Stimulated activated CD4-positive, alpha-beta T cell treated with anti-CD3 and anti-CD28 coated beads, TNF-alpha, amount 100 ng/mL, for 48 hours (primary cell): Measurements from ENCODE around the gene SCML1.
"Not testable (repeated sequence)": the region's sequence is repeated elsewhere in the genome, so short reads cannot be mapped to it uniquely, and the experiment has no call there.

Source experiments
- DNase-seq, 3 donors: peaks; one replicate each; pipeline ENCODE4 v3.0.0-alpha.2; 2020; ENCODE audit warnings: low read depth in 3 of 3

SCML1 gene

DNA sequence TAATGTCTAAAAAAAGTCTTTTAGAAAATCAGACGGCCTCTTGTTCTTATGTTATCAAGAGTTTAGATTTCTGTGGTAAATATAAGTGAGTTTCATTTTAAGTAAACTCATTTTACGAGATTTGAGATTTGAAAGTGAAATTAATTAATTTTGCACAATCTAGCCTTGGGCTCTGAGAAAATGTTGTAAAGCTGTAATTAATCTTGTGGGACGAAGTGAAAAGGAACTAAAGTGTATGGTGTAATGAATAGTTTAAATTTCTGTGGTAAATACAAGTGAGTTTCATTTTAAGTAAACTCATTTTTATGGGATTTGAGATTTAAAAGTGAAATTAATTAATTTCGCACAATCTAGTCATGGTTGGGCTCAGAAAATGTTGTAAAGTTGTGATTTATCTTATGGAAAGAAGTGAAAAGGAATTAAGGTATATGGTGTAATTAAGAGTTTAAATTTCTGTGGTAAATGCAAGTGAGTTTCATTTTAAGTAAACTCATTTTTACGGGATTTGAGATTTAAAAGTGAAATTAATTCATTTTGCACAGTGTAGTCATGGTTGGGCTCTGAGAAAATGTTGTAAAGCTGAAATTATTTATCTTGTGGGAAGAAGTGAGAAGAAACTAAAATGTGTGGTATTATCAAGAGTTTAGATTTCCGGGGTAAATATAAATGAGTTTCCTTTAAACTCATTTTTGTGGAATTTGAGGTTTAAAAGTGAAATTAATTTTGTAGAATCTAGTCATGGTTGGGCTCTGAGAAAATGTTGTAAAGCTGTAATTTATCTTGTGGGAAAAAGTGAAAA is 1.6 kb downstream of the SCML1 start:
- no peak for DNase-seq

DNA sequence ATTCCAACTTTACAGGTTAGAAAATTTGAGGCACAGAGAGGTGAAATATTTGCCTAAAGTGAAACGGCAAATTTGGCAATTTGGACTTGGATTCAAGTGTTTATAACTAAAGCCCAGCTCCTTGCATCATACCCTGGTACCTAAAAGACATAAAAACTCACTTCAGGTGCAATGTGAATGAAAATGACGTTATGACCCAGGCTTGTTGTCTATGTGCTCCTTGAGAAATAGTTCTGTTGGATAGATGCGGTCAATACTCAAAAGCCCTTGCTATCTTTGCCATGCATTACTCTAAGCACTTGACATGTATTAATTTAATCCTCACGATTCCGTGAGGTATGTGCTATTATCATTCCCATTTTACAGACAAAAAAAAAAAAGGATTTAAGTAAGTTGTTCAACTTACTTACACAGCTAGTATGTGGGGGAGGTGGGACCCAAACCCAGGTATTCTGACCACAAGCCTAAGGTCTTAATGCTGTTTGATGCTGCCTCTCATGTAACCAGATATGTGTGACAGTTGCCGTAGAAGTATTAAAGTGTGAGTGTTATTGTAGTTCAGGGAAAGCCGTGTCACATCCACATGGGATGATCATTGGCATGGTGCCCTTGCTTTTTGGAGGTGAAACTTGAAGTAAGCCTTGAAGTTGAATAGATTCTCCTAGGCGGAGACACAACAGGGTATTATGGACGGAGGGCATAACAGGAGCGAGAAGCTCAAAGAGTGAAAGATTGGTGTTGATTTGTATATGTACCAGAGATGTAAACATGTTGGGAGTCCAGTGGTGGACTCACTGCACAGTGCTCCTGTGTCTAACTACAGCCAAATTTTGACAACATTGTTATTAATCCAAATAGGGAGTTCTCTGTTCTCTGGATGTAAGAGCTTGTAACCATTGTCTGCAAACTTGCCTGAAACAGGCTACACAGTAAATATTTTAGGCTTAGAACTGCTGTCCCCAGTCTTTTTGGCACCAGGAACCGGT is 3.1 kb downstream of the SCML1 start:
- no peak for DNase-seq

DNA sequence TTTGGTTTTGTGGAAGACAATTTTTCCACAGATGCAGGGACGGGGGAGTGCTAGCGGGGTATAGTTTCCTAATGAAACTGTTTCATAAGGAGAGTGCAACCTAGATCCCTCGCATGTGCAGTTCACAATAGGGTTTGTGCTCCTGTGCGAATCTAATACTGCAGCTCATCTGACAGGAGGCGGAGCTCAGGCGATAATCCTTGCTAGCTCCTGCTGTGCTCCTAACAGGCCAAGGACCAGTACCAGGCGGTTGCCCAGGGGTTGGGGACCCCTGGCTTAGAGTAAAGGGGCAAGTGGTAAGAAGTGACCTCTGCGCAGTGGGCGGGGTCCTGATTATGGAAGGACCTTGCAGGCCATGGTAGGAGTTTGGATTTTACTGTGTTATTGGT is 3.8 kb downstream of the SCML1 start:
- DNase-seq, result no peak

DNA sequence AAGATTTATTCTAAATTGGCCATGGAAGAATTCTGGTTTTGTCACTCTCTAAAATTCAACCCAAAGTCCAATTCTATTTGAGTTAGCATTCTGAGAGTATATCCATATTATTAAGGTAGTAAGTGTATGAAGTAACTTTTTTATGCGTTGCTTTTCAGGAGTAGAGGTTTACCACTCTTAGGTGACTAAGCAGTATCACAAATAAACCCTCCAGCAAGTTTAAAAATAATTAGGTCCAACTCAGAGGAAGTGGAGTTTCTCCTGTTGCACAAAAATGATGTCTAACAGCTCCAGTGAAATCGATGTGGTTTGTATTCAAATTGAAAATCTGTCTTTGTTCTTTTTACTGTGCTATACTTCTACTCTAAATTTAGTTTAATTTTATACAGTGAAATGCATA is 6.6 kb downstream of the SCML1 start:
- DNase-seq, result no peak

DNA sequence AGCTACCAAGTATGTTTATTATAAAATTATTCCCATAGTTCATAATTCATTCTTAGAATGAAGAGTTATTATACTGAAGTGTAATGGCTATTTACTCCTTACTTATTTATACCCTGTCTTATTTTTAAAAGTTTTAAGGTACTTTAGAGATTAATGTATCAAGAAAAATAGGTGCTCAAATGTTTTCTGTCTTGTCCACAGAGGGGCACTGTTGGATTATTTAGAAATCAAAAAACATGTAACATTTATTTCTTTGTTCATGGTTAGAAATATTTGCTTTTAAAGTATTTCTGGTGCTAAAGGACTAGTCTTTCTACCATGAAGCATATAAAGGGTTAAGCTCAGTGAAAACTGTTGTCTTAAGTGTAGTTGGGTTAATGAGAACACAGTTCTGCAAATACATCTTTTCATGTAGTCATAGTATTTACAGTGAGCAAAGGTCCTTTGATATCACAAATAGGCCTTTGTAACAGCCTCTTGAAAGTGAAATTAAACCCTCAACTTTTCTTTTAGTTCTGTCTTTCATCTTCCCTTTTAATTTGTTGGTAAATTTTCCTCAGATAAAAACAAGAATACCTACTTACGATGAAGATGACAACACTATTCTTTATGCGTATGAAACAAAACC is 7.7 kb downstream of the SCML1 start:
- DNase-seq, result no peak

DNA sequence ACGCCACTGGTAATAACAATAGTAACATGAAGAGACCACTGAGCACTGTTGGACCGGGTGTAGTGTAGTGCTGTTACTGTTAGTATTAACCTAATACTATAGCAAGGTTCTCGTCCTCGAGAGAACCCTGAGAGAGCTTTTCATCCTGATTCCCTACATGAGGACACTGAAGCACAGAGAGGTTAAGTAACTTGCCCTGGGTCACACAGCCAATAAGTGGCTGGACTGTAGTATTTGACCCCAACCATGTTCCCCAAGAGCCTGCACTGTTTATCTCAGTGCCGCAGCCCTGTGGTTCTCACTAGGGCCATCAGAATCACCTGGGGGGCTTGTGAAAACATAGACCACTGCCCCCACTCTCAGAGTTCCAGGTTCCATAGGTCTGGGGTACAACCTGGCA is 10.4 kb downstream of the SCML1 start:
- DNase-seq, result no peak

DNA sequence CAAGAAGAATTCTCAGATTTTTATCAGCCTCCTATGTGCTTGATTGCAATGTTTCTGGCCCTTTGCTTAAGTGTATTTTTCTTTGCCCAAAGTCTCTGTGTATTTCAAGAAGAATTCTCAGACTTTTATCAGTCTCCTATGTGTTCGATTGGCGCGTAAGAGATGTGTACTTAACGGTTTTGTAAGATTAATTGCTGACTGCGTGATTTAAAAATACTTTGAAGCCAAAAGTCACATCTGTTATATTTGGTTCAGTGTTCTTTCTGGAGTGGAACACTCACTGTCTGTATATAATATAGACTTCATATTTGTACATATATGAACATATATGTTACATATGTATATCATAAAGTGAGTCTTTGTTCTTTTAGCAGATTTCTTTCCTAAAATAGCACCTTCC is 11.4 kb downstream of the SCML1 start:
- DNase-seq, result no peak

DNA sequence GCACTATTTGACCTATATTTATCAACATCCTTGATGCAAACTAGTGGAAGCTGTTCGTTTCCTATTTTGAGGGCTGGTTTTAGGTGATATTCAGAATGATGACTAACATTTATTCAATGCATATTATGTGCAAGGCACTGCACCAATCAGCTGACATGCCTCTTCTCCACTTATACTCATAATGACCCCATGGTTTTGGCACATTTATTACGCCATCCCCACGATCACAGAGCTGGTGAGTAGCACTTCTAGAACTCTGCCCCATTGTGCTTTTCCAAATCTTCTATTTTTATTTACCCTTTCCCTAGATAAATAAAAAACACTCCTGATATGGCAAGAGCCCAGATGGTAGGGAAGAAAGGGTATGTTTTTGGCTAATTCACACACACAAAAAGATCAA is 13.1 kb downstream of the SCML1 start:
- DNase-seq, result no peak

DNA sequence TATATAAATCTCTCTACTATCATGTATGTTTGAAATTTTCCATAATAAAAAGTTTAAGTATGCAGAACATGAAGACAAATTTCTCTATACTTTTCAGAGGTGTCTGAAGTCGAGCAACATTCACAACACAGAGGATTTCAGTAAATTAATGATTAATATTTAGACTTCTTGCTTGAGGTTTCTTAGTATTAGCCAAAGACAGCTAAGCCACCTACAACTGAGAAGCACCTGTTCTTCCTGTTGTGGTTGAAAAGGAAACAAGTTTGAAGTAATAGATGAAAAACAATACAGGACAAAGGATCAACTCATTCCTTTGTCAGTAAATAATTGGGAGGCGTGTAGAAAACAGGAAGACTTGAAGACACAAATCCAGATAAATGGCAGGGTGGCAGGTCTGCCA is 21.1 kb downstream of the SCML1 start:
- no peak for DNase-seq

DNA sequence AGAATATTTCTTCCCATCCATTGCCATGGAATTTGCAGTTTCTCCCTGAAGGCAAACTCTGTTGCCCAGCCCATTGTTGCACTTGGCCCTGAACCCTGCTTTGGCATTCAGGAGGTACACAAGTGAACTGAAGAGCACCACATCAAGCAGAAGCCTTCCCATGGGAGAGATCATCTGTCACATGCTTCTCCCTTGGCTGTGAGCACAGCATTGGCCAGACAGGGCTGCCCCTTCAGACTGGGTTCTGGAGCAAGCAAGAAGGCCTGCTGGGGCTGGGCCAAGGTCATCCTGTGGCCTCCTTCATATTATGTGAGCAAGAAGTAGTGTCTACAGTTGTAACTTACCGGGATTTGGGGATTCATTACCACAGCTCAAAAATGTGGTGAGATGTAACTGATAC is 22.7 kb downstream of the SCML1 start:
- no peak for DNase-seq

DNA sequence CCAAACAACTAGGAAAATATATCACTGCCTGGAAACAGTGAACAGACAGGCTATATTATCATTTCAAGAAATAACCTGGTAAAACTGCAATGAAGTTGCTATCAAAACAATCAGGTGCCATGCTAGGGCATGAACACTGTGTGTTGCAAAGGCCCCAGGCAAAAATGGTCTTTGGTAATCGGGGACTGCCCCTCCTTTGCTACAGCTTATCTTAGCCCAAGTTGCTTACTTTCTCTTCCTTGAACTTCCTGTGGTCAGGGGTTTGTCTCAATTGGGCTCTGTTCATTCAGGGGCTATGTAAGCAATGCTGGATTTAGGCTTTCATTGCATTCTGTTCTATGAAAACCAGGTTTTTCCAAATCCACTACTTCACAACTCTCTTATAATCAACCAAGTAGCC is 30.4 kb downstream of the SCML1 start:
- DNase-seq, result no peak

DNA sequence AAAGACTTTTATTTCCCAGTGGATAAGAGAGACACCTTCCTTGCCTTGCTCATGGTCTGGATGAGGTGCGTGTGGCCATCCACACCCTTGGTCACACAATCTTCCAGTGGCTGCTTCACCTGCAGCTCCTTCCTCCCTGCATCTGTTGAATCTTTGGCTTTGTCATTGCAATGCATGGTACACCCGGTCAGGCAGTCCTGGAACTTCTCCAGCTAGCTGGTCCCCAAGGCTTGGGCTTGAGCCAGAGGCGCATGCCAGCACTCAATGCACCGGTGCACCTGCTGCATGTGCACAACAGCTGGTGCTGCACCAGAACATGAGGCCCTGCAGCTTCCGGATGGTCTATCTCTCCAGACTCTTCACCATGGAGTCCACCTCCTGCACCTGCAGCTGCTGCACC is 31.7 kb downstream of the SCML1 start:
- DNase-seq, result no peak

DNA sequence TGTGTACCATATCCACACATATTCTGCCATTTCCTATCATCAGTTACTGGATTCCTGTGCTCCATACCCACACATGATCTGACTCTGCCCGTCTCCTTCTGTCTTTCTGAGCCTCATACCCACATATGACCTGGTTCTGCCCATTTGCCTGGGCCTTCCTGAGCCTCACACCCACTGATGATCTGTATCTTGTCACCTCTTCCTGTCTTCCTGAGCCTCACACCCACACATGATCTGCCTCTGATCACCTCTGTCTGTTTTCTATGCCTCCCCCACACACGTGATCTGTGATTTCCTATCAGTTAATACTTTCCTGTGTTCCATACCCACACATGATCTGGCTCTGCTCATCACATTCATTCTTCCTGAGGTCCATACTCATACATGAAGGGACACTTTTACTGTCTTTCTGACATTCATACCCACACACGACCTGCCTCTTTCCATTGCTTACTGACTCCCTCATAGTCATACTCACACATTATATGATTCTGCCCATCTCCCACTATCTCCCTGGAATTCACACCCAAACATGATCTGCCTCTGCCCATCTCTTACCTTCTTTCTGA is 32.5 kb downstream of the SCML1 start:
- no peak for DNase-seq

DNA sequence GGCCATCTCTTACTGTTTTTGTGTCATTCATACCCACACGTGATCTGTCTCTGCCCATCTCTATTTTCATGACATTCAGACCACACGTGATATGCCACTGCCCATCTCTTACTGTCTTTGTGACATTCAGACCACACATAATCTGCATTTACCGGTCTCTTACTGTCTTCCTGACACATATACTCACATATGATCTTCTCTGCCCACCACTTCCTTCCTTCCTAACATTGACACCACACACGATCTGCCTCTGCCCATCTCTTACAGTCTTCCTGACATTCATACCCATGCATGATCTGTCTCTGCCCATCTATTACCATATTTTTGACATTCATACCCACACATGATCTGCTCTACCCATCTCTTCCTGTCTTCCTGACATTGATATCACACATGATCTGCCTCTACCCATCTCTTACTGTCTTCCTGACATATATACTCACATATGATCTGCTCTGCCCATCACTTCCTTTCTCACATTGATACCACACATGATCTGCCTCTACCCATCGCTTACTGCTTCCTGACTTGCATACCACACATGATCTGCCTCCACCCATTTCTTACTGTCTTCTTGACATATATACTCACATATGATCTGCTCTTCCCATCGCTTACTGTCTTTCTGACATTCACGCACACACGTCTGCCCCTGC is 36.1 kb downstream of the SCML1 start:
- DNase-seq, result no peak

DNA sequence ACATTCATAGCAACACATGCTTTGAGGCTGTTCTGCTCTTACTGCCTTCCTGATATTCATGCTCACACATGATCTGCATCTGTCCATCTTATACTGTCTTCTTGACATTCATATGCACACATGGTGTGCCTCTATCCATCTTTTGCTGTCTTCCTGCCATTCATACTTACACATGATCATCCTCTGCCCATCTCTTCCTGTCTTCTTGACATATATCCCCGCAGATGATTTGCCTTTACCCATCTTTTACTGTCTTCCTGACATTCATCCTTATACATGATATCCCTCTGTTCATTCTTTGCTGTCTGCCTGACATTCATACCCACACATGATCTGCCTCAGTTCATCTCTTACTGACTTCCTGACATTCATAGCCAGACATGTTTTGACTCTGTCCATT is 36.8 kb downstream of the SCML1 start:
- DNase-seq, result no peak

DNA sequence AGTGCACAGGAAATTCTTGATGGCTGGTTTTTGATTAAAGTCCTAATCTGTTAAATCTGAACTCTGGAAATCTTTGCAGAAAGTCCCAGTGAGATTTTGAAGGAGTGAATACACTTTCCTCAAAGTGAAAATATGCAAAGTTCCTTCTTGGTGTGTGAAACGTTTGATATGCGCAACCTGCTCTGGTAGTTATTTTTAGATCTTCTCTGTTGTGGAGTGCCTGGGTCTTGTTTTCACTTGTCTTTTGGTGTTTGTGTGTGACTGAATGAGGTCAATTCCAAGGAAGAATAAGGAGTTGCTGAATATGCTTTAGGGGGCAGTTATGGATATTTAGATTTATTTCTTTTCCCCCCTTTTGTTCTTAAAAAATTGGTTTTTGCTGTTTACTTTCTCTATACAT is 41.7 kb downstream of the SCML1 start:
- DNase-seq, result no peak

DNA sequence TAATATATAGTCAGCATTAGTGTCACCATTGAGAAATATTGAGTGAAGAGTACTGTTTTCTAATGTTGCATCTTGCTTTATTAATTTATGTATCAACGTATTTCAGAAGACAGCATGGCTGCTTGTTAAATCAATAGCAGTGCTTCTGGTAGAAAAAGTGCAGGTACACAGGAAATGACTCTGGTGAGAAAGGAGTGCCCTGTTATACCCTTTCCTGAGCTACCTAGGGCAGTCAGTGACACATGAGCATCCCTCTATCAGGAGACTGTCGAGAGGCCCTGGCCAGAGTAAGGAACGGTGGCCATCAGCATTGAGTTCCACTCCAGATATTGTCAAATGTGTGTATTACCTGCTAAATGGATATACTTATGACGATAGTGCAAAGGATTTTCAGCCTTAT is 42.1 kb downstream of the SCML1 start:
- no peak for DNase-seq

DNA sequence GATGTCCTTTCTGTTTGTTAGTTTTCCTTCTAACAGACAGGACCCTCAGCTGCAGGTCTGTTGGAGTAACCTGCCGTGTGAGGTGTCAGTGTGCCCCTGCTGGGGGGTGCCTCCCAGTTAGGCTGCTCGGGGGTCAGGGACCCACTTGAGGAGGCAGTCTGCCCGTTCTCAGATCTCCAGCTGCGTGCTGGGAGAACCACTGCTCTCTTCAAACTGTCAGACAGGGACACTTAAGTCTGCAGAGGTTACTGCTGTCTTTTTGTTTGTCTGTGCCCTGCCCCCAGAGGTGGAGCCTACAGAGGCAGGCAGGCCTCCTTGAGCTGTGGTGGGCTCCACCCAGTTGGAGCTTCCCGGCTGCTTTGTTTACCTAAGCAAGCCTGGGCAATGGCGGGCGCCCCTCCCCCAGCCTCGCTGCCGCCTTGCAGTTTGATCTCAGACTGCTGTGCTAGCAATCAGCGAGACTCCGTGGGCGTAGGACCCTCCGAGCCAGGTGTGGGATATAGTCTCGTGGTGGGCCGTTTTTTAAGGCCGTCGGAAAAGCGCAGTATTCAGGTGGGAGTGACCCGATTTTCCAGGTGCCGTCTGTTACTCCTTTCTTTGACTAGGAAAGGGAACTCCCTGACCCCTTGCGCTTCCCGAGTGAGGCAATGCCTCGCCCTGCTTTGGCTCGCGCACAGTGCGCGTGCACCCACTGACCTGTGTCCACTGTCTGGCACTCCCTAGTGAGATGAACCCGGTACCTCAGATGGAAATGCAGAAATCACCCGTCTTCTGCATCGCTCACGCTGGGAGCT is 49.5 kb downstream of the SCML1 start:
- not testable (repeated sequence) for DNase-seq

DNA sequence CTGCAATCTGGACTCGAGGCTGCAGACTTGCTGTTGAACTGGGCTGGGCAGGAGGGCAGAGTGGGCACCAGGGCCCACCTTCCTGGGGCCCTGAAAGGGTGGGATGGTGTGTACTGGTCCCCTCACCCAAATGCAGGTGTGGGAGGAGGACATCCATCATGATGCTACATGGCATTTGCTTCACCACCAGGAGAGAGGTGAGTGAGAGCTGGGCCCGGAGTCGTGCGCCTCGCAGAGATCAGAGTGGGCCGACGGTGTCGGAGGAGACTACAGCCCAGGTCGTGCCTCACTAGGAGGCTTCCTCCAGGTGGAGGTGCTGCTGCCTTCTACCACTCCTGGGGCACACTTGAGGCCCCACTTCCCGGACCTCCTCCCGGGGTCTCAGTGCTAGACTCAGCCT is 50.3 kb downstream of the SCML1 start:
- no peak for DNase-seq

DNA sequence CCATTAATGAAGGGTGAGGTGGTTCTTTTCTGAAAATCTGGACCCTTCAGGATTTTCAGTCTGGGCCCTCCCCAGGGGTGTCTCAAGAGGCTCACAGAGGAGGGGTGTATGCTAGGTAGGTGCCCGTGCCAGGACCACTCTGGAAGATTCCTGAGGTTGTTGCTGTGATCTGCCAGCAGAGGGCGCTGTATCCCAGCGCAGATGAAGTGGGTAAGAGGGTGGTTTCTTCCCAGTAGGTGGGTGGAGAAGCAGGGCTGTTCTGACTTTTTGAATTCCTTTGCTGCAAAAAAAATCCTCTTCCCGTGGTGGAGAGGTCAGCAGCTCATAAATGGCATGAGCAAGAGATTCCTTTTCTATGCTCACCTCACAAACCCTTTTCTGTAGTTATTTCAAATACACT is 51.1 kb downstream of the SCML1 start:
- DNase-seq, result no peak
